Adipocyte (in vitro differentiated cells): ENCODE measurements around the gene SENP3.
A peak's percentile ranks its signal among the peaks of the same experiment; 100 is the strongest.
"Not testable (repeated sequence)": the region's sequence is repeated elsewhere in the genome, so short reads cannot be mapped to it uniquely, and the experiment has no call there.

Source experiments
- DNase-seq: peaks from one replicate; pipeline ENCODE4 v3.0.0-alpha.2; 2015; ENCODE audit warnings: low read depth
- H3K27me3 ChIP-seq: replicated peaks from 2 replicates; pipeline ENCODE4 v1.7.0; 2013; ENCODE audit warnings: mild to moderate bottlenecking, low read length, moderate library complexity; ENCODE audit not compliant: control insufficient read depth, insufficient read depth
- H3K36me3 ChIP-seq: 2 replicates; pipeline ENCODE4 v1.7.0; 2013; ENCODE audit warnings: low read length, mild to moderate bottlenecking, moderate library complexity; ENCODE audit not compliant: control insufficient read depth, insufficient read depth, severe bottlenecking
- H3K4me1 ChIP-seq: 2 replicates; pipeline ENCODE4 v1.7.0; 2013; ENCODE audit warnings: mild to moderate bottlenecking, low read length, moderate library complexity; ENCODE audit not compliant: control insufficient read depth, insufficient read depth
- H3K4me3 ChIP-seq: 2 replicates; pipeline ENCODE4 v1.7.0; 2013; ENCODE audit warnings: mild to moderate bottlenecking, low read length, moderate library complexity
- H3K9ac ChIP-seq: 2 replicates; pipeline ENCODE4 v1.7.0; 2013; ENCODE audit warnings: mild to moderate bottlenecking, low read length, moderate library complexity
- H3K9me3 ChIP-seq: 2 replicates; pipeline ENCODE4 v1.7.0; 2013; ENCODE audit warnings: mild to moderate bottlenecking, low read length, moderate library complexity; ENCODE audit not compliant: control insufficient read depth

SENP3 gene

DNA sequence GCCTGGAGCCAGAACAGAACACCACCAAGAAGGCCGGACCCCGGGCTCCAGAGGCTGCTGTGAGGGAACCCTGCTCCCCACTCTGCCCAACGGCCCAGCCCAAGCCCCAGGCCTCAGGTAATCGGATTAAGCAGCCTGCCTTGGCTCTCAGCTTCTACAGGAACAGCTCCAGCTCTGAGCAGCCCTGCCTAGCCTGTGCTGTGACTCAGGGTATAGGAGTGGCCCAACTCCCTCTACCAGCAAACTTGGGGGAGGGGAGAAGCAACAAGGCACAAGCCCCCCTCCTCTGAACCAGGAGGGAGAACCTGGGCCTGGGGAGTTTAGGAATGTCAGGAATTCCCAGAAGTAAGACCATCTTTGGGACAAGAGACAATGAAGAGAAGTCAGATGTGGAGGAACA lies 29.0 kb downstream of the SENP3 start:
- H3K36me3 ChIP-seq: peaks cover 47% of the 10 kb centered on the region
- peaks cover 41% of the 10 kb centered on the region for H3K4me1 ChIP-seq
- peak; percentile 63 for DNase-seq
- H3K4me3 ChIP-seq: no peak overlapping the region
- no peaks in the 10 kb centered on the region for H3K27me3 ChIP-seq
- no peaks in the 10 kb centered on the region for H3K9me3 ChIP-seq
- H3K9ac ChIP-seq: peak overlapping the region; percentile 16

DNA sequence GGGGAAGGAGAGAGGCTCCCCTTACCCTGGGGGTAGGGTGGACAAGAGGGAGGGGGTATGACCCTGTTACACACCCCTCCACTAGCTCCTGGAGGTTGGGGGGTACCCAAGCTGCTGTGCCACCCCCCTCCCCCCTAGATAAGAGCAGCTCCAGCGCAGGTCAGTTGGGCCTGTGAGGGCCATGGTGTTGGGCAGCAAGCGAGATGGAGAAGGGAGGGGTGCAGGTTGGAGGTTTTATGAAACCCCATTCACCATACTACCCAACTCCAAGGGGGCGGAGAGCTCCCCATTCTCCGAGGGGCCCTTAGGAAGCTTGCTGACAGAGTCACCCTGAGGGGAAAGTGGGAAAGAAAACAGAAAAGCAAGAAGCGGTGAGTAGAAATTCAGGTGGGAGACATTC lies 29.9 kb downstream of the SENP3 start:
- Histone ChIP-seq H3K4me1 (peaks cover 37% of the 10 kb centered on the region), H3K9ac (peak overlapping the region; percentile 16), H3K36me3 (peaks cover 55% of the 10 kb centered on the region), H3K27me3 (no peaks in the 10 kb centered on the region), H3K4me3 (no peak overlapping the region), H3K9me3 (no peaks in the 10 kb centered on the region)
- DNase-seq: no peak

GRCh38 chr17:7592422-7593021 lies 30.8 kb downstream of the SENP3 start:
- Histone ChIP-seq H3K9me3 (no peaks in the 10 kb centered on the region), H3K9ac (no peak overlapping the region), H3K4me3 (no peak overlapping the region), H3K4me1 (peaks cover 32% of the 10 kb centered on the region), H3K36me3 (peaks cover 64% of the 10 kb centered on the region), H3K27me3 (no peaks in the 10 kb centered on the region)
- DNase-seq: no peak

GRCh38 chr17:7593296-7593695 lies 31.6 kb downstream of the SENP3 start:
- no peak for DNase-seq
- Histone ChIP-seq H3K9ac (peak overlapping the region; percentile 26), H3K4me1 (peaks cover 24% of the 10 kb centered on the region), H3K9me3 (no peaks in the 10 kb centered on the region), H3K4me3 (no peak overlapping the region), H3K36me3 (peaks cover 65% of the 10 kb centered on the region), H3K27me3 (no peaks in the 10 kb centered on the region)

- DNase-seq, H3K9me3 ChIP-seq, H3K27me3 ChIP-seq, H3K4me3 ChIP-seq, H3K9ac ChIP-seq, H3K4me1 ChIP-seq: not testable (repeated sequence)
- peaks cover 88% of the 10 kb centered on the region for H3K36me3 ChIP-seq
Observed at GRCh38 chr17:7597561-7597960, 35.8 kb downstream of the SENP3 start.

GRCh38 chr17:7606280-7606679 lies 44.6 kb downstream of the SENP3 start:
- H3K9me3 ChIP-seq: no peaks in the 10 kb centered on the region
- H3K36me3 ChIP-seq: peaks cover 62% of the 10 kb centered on the region
- H3K27me3 ChIP-seq: no peaks in the 10 kb centered on the region
- no peak for DNase-seq
- H3K4me1 ChIP-seq: peaks cover 11% of the 10 kb centered on the region
- no peak overlapping the region for H3K4me3 ChIP-seq
- no peak overlapping the region for H3K9ac ChIP-seq

DNA sequence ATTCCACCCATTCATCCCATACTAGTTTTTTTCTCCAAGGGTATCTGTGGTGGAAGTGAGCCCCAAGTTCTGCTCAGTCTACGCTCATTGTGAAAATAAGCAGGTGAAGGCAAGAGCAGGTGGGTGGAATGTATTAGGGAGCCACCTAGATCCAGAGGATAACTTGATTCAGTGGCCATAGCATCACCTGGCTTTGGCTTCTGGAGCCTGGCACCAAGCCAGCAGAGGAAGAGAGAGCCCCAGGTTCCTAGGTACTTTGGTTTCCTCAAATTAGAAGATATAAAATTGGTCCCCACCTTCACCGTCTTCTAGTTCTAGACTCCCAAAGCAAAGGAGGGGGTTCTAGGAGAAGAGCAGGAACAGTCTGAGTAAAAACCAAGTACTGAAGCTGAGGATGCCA lies 48.9 kb downstream of the SENP3 start:
- H3K9me3 ChIP-seq: no peaks in the 10 kb centered on the region
- peaks cover 21% of the 10 kb centered on the region for H3K36me3 ChIP-seq
- H3K4me1 ChIP-seq: peaks cover 34% of the 10 kb centered on the region
- no peak overlapping the region for H3K9ac ChIP-seq
- no peak overlapping the region for H3K4me3 ChIP-seq
- H3K27me3 ChIP-seq: no peaks in the 10 kb centered on the region
- no peak for DNase-seq

- Histone ChIP-seq H3K9me3 (no peaks in the 10 kb centered on the region), H3K9ac (peak overlapping the region; percentile 23), H3K27me3 (no peaks in the 10 kb centered on the region), H3K36me3 (peaks cover 14% of the 10 kb centered on the region), H3K4me1 (peaks cover 34% of the 10 kb centered on the region), H3K4me3 (peak overlapping the region; percentile 97)
- no peak for DNase-seq
Observed at GRCh38 chr17:7611635-7612293, 50.0 kb downstream of the SENP3 start.

DNA sequence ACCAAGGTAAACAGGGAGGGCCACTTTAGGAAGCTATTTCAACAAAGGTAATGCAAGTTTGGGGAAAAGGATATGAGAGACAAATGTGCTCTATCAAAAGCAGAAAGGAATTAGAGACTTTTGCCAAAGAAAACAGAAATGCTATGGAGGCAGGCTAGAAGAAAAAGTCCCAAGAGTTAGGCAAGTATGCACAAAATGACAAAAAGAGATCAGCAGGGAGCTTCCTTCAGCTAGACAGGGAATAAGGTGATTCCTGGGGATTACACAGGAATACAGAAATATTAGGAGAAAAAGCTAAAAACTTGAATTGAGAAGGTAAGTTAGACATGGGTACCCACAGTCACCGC lies 50.5 kb downstream of the SENP3 start:
- peaks cover 14% of the 10 kb centered on the region for H3K36me3 ChIP-seq
- H3K27me3 ChIP-seq: no peaks in the 10 kb centered on the region
- DNase-seq: peak; percentile 64
- H3K9ac ChIP-seq: peak overlapping the region; percentile 23
- H3K9me3 ChIP-seq: no peaks in the 10 kb centered on the region
- peak overlapping the region; percentile 97 for H3K4me3 ChIP-seq
- peaks cover 34% of the 10 kb centered on the region for H3K4me1 ChIP-seq

DNA sequence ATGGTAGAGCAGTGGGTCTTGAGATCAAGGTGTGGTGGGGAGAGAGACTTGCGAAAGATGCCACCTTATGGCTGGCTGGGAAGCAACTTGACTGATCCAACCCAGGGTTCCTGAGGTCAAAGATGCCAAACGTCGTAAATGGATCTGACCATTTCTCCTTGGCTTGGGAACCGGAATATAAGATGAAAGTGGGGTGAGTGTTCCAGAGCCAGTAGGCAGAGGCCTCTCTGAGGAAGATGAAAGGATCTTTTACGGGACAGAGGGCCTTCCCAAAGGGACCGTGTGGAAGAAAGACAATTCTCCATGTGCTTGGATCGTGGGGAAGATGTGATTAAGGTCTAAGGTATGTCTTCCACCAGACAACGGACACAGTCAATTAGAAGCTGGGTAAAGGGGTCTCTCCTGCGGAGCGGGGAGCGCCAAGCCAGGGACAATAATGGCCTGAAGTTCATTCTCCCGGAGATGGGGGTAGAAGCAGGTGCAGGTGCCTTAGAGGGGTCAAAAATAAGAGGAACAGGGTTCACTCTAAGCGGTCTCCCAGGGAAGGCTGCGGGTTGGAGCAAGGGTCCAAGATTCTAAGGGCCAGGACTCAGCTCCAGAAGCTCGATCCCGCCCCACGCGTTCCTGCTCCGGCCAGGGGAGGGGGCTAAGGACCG lies 52.2 kb downstream of the SENP3 start:
- peak overlapping the region; percentile 97 for H3K4me3 ChIP-seq
- no peaks in the 10 kb centered on the region for H3K27me3 ChIP-seq
- no peaks in the 10 kb centered on the region for H3K9me3 ChIP-seq
- H3K4me1 ChIP-seq: peaks cover 34% of the 10 kb centered on the region
- H3K36me3 ChIP-seq: peaks cover 14% of the 10 kb centered on the region
- DNase-seq: peak; percentile 64
- H3K9ac ChIP-seq: peak overlapping the region; percentile 98

- H3K9ac ChIP-seq: peak within 1 kb of the TSS; percentile 98
- H3K4me3 ChIP-seq: peak within 1 kb of the TSS; percentile 97
- peaks cover 34% of the 10 kb centered on the region for H3K4me1 ChIP-seq
- peak; percentile 100 for DNase-seq
- no peaks in the 10 kb centered on the region for H3K27me3 ChIP-seq
- H3K9me3 ChIP-seq: no peaks in the 10 kb centered on the region
- peaks cover 14% of the 10 kb centered on the region for H3K36me3 ChIP-seq
Observed at GRCh38 chr17:7614425-7615264, 52.9 kb downstream of the SENP3 start, which contains the start of gene FXR2. TSS of gene FXR2 (minus strand) at chr17:7614897. CDS start at chr17:7614532, 365 bp downstream.
